NT2/D1 (cell line): Measurements from ENCODE around the gene FYCO1.

Source experiments
- SUZ12 ChIP-seq: IDR thresholded peaks from 2 replicates; pipeline ENCODE4 v1.6.1; 2011; ENCODE audit not compliant: insufficient read length, insufficient read depth; ENCODE audit errors: extremely low read depth
- YY1 ChIP-seq: IDR thresholded peaks from 2 replicates; pipeline ENCODE4 v1.6.1; 2011; ENCODE audit not compliant: insufficient read length, insufficient read depth
- ZNF274 ChIP-seq: IDR thresholded peaks from 2 replicates; pipeline ENCODE4 v1.6.1; 2011; ENCODE audit warnings: mild to moderate bottlenecking, low read depth, low read length

DNA sequence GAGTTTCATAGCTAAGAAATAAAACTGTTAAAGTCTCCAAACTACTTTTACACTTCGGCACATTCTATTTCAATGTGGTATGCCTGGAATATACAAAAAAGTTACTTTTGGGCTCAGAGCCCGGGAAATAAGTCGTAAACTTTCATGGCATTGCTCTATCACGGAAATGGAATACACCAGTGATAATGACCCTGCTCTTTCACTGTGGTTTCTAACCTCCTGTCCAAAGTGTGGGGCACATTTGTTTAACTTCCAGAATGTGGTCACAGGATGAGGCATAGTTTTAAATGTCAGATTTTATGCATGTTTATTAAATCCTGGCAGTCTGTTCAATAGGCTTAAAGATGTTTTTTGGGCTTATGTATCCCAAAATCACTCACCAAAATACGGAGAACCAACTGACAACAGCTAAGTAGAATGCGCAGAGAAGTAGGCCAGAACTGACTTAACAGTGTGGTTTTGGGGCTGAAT is 47.3 kb downstream of the FYCO1 start:
- TF ChIP-seq SUZ12 (no peak), ZNF274 (no peak), YY1 (no peak)
